H1 (cell line): ENCODE data around the gene ID1. TPM values are rescaled to one million over a fixed set of nuclear protein-coding genes. Genes with fewer than 3 reads are reported as not detected.

Experiments used
- BCL11A ChIP-seq, 2 experiments: IDR thresholded peaks; one replicate each; pipeline ENCODE4 v1.6.1; 2011; ENCODE audit warnings: low read depth in 2 of 2, low read length in 2 of 2, mild to moderate bottlenecking in 2 of 2
- CBX5 ChIP-seq: fragments of 300-800, 300-1000 bp; sonication (generic); IDR thresholded peaks from 2 replicates; pipeline ENCODE4 v1.7.1; 2016; ENCODE audit warnings: antibody characterized with exemption, low read length, low read depth
- CHD2 ChIP-seq: IDR thresholded peaks from 2 replicates; pipeline ENCODE4 v1.6.1; 2012; ENCODE audit warnings: low read length, improper control_type of control experiment
- EP300 ChIP-seq, 2 experiments: IDR thresholded peaks; 1 replicate in 1 of 2; 2 replicates in 1 of 2; pipeline ENCODE4 v1.6.1; 2011 to 2012; ENCODE audit warnings: low read depth in 2 of 2, low read length in 2 of 2, mild to moderate bottlenecking in 2 of 2, borderline replicate concordance in 1 of 2, inconsistent platforms in 1 of 2, moderate library complexity in 1 of 2
- EZH2 ChIP-seq: fragments of 200-600 bp; sonication (generic); IDR thresholded peaks from 2 replicates; pipeline ENCODE4 v1.7.1; 2012; ENCODE audit warnings: low read depth, mild to moderate bottlenecking, moderate library complexity, low read length, inconsistent platforms; ENCODE audit not compliant: severe bottlenecking
- HDAC6 ChIP-seq: IDR thresholded peaks from one replicate; pipeline ENCODE4 v1.7.1; 2012; ENCODE audit warnings: low read depth, mild to moderate bottlenecking, inconsistent platforms, low read length, moderate library complexity
- NANOG ChIP-seq: IDR thresholded peaks from 2 replicates; pipeline ENCODE4 v1.6.1; 2011; ENCODE audit warnings: low read length, low read depth, mild to moderate bottlenecking, inconsistent platforms; ENCODE audit not compliant: insufficient read depth, poor library complexity, severe bottlenecking
- SP4 ChIP-seq: IDR thresholded peaks from 2 replicates; pipeline ENCODE4 v1.6.1; 2012; ENCODE audit warnings: low read length, inconsistent platforms
- SUZ12 ChIP-seq: fragments of 200-600 bp; sonication (generic); IDR thresholded peaks from 2 replicates; pipeline ENCODE4 v1.6.1; 2012; ENCODE audit warnings: mild to moderate bottlenecking, inconsistent platforms, low read length, moderate library complexity, mixed read lengths
- TAF7 ChIP-seq: optimal IDR thresholded peaks from 2 replicates; pipeline ENCODE3; 2011; ENCODE audit warnings: low read depth, mild to moderate bottlenecking, inconsistent platforms, low read length, moderate library complexity, borderline replicate concordance
- TEAD4 ChIP-seq: IDR thresholded peaks from 2 replicates; pipeline ENCODE4 v1.6.1; 2012; ENCODE audit warnings: low read depth, low read length, inconsistent platforms, mixed read lengths
- YY1 ChIP-seq: IDR thresholded peaks from 2 replicates; pipeline ENCODE4 v1.6.1; 2011; ENCODE audit warnings: low read depth, mild to moderate bottlenecking, low read length
- ZNF274 ChIP-seq: IDR thresholded peaks from 2 replicates; pipeline ENCODE4 v1.7.0; 2012; ENCODE audit warnings: low read length, borderline replicate concordance; ENCODE audit errors: extremely low read depth
- polyA plus RNA-seq, 7 experiments: library from polyadenylated mRNA; depleted of rRNA in 3 of 7; stranded (reverse) in 5 of 7; unstranded in 2 of 7; fragments of >200 nt in 5 of 7; fragments of 200-250 nt in 2 of 7; gene quantifications; 1 replicate in 5 of 7; 2 replicates in 1 of 7; 4 replicates in 1 of 7; pipeline versions ENCODE4 v1.2.1 to v1.2.3, GENCODE V29; 2011 to 2013; ENCODE audit warnings: missing spikeins in 2 of 7, mixed read lengths in 2 of 7
- total RNA-seq: library from RNA; stranded (reverse); fragmentation: NEBNext Ultra II Directional; extraction: Animal tissue kit (Norgen Biotek cat#: 25700); gene quantifications from 2 replicates; pipeline ENCODE4 v1.2.1, GENCODE V29; 2021
- TF ChIP-seq, protein P1 (sequence below), 3 experiments: IDR thresholded peaks; 1 replicate in 2 of 3; 2 replicates in 1 of 3; pipeline versions ENCODE4 v1.5.1 to v1.6.1; 2011; ENCODE audit warnings: low read length in 3 of 3, mild to moderate bottlenecking in 3 of 3, inconsistent platforms in 2 of 3, low read depth in 1 of 3, moderate library complexity in 1 of 3; ENCODE audit not compliant: insufficient read depth in 1 of 3; ENCODE audit errors: control extremely low read depth in 1 of 3

ID1 gene
- total and polyA plus RNA-seq, 2 of the 8 experiments (the other 6 are each of a cell fraction or from before 2014, with no cell fraction given): 120 to 357 TPM

DNA sequence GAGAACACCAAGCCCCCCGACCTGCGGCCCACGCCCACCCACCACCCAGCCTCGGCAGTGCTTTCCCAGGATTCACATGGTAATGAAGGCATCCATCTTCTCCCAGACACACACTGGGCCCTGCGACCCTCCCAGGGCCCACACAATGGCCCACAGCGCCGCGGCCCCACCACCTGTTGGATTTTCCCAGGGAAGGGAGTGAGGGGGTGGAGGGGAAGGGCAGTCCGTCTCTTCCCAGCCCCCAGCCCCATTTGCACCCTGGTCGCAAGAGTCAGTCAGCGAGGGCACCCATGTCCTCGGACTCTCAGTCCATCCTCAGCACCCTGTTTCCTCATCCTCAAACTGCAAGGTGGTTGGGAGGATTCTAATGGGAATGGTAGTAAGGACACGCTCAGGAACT is 23.7 kb upstream of the ID1 start (continued):
- no peak for TF ChIP-seq EP300 (IDR thresholded peaks at IDR 0.05; ENCODE audit: borderline replicate concordance in 1 of 2, low read depth in 2 of 2, low read length in 2 of 2)
- TF ChIP-seq EZH2: no peak
- TF ChIP-seq, protein P1, sequence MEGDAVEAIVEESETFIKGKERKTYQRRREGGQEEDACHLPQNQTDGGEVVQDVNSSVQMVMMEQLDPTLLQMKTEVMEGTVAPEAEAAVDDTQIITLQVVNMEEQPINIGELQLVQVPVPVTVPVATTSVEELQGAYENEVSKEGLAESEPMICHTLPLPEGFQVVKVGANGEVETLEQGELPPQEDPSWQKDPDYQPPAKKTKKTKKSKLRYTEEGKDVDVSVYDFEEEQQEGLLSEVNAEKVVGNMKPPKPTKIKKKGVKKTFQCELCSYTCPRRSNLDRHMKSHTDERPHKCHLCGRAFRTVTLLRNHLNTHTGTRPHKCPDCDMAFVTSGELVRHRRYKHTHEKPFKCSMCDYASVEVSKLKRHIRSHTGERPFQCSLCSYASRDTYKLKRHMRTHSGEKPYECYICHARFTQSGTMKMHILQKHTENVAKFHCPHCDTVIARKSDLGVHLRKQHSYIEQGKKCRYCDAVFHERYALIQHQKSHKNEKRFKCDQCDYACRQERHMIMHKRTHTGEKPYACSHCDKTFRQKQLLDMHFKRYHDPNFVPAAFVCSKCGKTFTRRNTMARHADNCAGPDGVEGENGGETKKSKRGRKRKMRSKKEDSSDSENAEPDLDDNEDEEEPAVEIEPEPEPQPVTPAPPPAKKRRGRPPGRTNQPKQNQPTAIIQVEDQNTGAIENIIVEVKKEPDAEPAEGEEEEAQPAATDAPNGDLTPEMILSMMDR (IDR thresholded peaks at IDR 0.05; ENCODE audit: control extremely low read depth in 1 of 3, insufficient read depth in 1 of 3, low read depth in 1 of 3, low read length in 3 of 3): no peak
- no peak for TF ChIP-seq SP4
- TF ChIP-seq TAF7: no peak
- no peak for TF ChIP-seq NANOG
- no peak for TF ChIP-seq HDAC6
- TF ChIP-seq YY1: peak; percentile 64
- no peak for TF ChIP-seq SUZ12
- TF ChIP-seq BCL11A (IDR thresholded peaks at IDR 0.05; ENCODE audit: low read depth in 2 of 2, low read length in 2 of 2): no peak
- no peak for TF ChIP-seq CBX5
- TF ChIP-seq CHD2: no peak
- TF ChIP-seq TEAD4: no peak
- TF ChIP-seq ZNF274: no peak
